ENCODE measurements around the gene RAB15. TPM values are rescaled to one million over a fixed set of nuclear protein-coding genes. Genes with fewer than 3 reads are reported as not detected.
A peak's percentile ranks its signal among the peaks of the same experiment; 100 is the strongest.

The RAB15 gene
- total RNA-seq, 4 donors from 2014 or later, result 11.6 to 50.9 (median 19.4) TPM

DNA sequence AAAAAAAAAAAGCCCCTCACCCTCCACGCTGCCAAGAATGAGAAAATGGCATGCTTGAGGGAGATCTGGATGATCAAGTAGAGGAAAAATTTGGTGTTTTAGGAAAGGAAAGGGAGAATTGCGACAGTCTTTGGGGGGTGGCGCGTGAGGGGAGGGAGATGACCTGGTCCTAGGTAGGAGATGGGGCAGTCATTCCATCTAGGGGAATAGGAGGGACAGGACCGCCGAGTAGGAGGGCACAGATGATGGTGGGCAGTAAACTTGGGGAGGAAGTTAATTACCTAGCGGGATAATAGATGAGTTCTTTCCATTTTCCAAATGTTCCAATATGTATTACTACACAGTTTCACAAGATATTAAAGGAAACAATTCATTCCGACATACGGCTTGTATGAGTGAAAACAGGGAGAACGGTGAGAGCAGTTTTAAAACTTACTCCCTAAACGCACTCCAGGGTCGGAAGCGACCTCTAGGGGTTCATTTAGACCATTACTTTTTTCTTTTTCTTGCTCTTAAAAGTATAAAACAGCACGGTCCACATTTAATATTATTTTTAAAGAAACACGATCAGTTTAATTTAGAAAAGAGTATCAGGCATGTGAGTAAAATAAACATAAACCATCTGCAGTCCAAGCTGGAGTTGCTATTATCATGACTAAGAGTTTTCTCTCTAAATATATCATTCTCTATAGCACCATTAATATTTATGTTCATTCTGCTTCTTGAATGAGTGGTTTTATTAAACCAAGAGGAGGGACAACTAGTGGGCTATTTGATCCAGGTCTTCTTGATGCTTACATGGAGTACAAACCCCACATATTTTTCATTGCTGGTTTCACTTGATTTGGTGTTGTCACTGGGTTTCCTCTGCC, 11.5 kb upstream of the RAB15 start:
- Histone ChIP-seq H3K36me3 (no peaks in the 10 kb centered on the region), H3K27ac (no peak overlapping the region), H3K4me3 (no peak overlapping the region), H3K27me3 (no peaks in the 10 kb centered on the region), H3K9me3 (no peaks in the 10 kb centered on the region), H3K4me1 (peaks cover 0 to 23% (median 16%) of the 10 kb centered on the region in 4 donors)
- intact Hi-C loops (cut with DNase I; ENCODE audit: low total_unique reads) (loop anchor here (2.0 kb wide), 1 partner anchor 163 kb away; no protein-coding TSS in a partner anchor), in situ Hi-C loops (cut with MboI; ENCODE audit: low pct_ligation_motif_present in 1 of 4, low pct_unique_long_range_greater_than_20kb in 1 of 4, low sequenced_read_pairs in 3 of 4) (loop anchor here in 2 of 4 donors (10.0 to 25.0 kb wide), 2 partner anchors 159 to 404 kb away; no protein-coding TSS in a partner anchor)
- peak; percentile 33 for DNase-seq
- TF ChIP-seq, protein P1, sequence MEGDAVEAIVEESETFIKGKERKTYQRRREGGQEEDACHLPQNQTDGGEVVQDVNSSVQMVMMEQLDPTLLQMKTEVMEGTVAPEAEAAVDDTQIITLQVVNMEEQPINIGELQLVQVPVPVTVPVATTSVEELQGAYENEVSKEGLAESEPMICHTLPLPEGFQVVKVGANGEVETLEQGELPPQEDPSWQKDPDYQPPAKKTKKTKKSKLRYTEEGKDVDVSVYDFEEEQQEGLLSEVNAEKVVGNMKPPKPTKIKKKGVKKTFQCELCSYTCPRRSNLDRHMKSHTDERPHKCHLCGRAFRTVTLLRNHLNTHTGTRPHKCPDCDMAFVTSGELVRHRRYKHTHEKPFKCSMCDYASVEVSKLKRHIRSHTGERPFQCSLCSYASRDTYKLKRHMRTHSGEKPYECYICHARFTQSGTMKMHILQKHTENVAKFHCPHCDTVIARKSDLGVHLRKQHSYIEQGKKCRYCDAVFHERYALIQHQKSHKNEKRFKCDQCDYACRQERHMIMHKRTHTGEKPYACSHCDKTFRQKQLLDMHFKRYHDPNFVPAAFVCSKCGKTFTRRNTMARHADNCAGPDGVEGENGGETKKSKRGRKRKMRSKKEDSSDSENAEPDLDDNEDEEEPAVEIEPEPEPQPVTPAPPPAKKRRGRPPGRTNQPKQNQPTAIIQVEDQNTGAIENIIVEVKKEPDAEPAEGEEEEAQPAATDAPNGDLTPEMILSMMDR (IDR thresholded peaks at IDR 0.05), result peak; percentile 53 to 70 (median 58)
- no peak for TF ChIP-seq EP300 (IDR thresholded peaks at IDR 0.05; ENCODE audit: low read depth)
- WGBS, 2 donors (ENCODE audit: low coverage in 1 of 2), result 9 to 13% methylated on average over 10 to 15 of the region's 15 CpGs

DNA sequence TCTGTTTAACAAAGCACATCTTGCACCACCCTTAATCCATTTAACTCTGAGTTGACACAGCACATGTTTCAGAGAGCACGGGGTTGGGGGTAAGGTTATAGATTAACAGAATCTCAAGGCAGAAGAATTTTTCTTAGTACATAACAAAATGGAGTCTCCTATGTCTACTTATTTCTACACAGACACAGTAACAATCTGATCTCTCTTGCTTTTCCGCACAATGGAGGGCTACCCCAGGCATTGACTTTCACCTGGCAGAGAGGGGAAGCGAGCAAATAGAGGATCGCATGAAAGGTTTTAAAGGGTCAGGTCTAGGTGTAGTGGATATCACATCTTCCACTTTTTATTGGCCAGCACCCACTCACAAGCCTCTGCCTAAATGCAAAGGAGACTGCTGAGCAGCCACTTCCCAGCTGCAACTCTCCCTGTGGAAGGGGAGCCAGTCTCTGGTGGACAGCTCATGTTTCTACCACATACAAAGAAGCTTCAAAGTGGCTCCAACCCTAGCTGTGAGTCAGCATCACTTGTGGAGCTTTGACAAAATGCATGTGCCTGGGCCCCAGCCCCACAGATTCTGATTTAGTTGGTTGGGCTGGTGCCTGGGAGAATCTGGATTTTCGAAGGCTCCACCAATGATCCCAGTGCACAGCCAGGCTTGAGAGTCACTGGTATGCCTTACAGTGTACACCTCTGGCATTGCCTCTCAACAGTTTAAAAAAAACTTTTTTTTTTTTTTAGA, 7.4 kb upstream of the RAB15 start:
- in situ Hi-C loops (cut with MboI; ENCODE audit: low pct_ligation_motif_present in 1 of 4, low pct_unique_long_range_greater_than_20kb in 1 of 4, low sequenced_read_pairs in 3 of 4), result loop anchor here in 2 of 4 donors (10.0 to 25.0 kb wide), 2 partner anchors 155 to 408 kb away; no protein-coding TSS in a partner anchor
- Histone ChIP-seq H3K27me3 (no peaks in the 10 kb centered on the region), H3K27ac (no peak overlapping the region), H3K9me3 (no peaks in the 10 kb centered on the region), H3K4me3 (no peak overlapping the region), H3K36me3 (no peaks in the 10 kb centered on the region), H3K4me1 (peaks cover 0 to 7% (median 4%) of the 10 kb centered on the region in 4 donors)
- no peak for TF ChIP-seq POLR2A (IDR thresholded peaks at IDR 0.05)
- no peak for TF ChIP-seq POLR2AphosphoS5 (IDR thresholded peaks at IDR 0.05)
- TF ChIP-seq EP300 (IDR thresholded peaks at IDR 0.05; ENCODE audit: low read depth), result no peak
- TF ChIP-seq, protein P1 (IDR thresholded peaks at IDR 0.05), result no peak
- WGBS, 2 donors (ENCODE audit: low coverage in 1 of 2), result 76 to 87% methylated on average over 4 to 5 of the region's 5 CpGs
- DNase-seq, result no peak
- intact Hi-C loops (cut with DNase I; ENCODE audit: low total_unique reads), result no loop called here

DNA sequence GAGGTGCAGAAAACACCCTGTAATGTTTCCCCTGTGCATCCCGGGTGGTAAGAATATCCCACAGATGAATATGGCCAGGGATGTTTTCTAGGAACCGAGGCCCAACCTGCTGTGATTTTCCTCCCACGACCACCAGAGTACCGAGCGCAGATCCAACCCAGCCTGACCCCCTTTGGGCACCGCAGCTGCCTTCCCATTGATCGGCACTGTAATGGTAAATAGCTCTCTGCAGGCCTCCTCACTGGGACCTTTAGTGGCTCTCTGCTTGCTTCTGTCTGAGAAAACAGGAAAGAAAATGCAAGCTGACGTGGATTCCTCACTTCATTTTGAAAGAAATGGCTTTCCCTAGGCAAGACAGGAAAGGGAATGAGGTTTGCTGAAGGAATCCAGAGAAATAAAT, 2.4 kb upstream of the RAB15 start:
- WGBS, 2 donors (ENCODE audit: low coverage in 1 of 2), result 77 to 88% methylated on average over 1 to 8 of the region's 8 CpGs
- Histone ChIP-seq H3K27ac (no peak overlapping the region), H3K27me3 (no peaks in the 10 kb centered on the region), H3K4me3 (no peak overlapping the region), H3K9me3 (no peaks in the 10 kb centered on the region), H3K36me3 (no peaks in the 10 kb centered on the region), H3K4me1 (peaks cover 0 to 30% (median 21%) of the 10 kb centered on the region in 4 donors)
- DNase-seq, result no peak
- intact Hi-C loops (cut with DNase I; ENCODE audit: low total_unique reads), result no loop called here
- TF ChIP-seq, protein P1 (IDR thresholded peaks at IDR 0.05), result no peak
- TF ChIP-seq POLR2A (IDR thresholded peaks at IDR 0.05) (no peak), EP300 (IDR thresholded peaks at IDR 0.05; ENCODE audit: low read depth) (no peak), POLR2AphosphoS5 (IDR thresholded peaks at IDR 0.05) (no peak)
- in situ Hi-C loops (cut with MboI; ENCODE audit: low pct_ligation_motif_present in 1 of 4, low pct_unique_long_range_greater_than_20kb in 1 of 4, low sequenced_read_pairs in 3 of 4), result no loop called here

DNA sequence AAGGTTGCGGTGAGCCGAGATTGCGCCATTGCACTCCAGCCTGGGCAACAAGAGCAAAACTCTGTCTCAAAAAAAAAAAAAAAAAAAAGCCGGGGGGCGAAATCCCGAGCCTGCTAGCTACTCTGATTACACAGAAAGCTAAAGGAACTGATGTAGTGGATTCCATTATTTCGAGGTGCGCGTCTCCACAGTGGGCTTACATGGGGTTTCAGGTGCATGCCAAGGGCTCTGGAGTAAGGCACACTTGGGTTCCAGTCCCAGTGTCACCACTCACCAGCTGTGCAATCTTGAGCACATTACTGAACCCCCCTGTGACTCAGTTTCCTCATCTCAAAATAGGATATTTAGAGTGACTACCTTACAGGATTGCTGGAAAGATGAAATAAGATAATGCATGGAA, 1.7 kb upstream of the RAB15 start:
- no peak for DNase-seq
- intact Hi-C loops (cut with DNase I; ENCODE audit: low total_unique reads) (no loop called here), in situ Hi-C loops (cut with MboI; ENCODE audit: low pct_ligation_motif_present in 1 of 4, low pct_unique_long_range_greater_than_20kb in 1 of 4, low sequenced_read_pairs in 3 of 4) (no loop called here)
- H3K36me3 ChIP-seq, result no peaks in the 10 kb centered on the region
- H3K9me3 ChIP-seq, result no peaks in the 10 kb centered on the region
- TF ChIP-seq, protein P1 (IDR thresholded peaks at IDR 0.05), result no peak
- TF ChIP-seq EP300 (IDR thresholded peaks at IDR 0.05; ENCODE audit: low read depth) (no peak), POLR2A (IDR thresholded peaks at IDR 0.05) (no peak), POLR2AphosphoS5 (IDR thresholded peaks at IDR 0.05) (no peak)
- H3K27ac ChIP-seq, result no peak overlapping the region
- H3K27me3 ChIP-seq, result no peaks in the 10 kb centered on the region
- 93% methylated on average over 9 of the region's 9 CpGs; no CpG with 5 or more reads in 1 of the 2 donors for WGBS, 2 donors (ENCODE audit: low coverage in 1 of 2)
- peaks cover 0 to 31% (median 21%) of the 10 kb centered on the region in 4 donors for H3K4me1 ChIP-seq
- no peak overlapping the region for H3K4me3 ChIP-seq

Data from transverse colon (tissue), 4 donors.